GM23248 (cell line): ENCODE results near the gene SPAG17. TPM values are rescaled to one million over a fixed set of nuclear protein-coding genes. Genes with fewer than 3 reads are reported as not detected.
A peak's percentile ranks its signal among the peaks of the same experiment; 100 is the strongest.

Source experiments
- DNase-seq: peaks from one replicate; pipeline ENCODE4 v3.0.0-alpha.2; 2015
- H2AFZ ChIP-seq: fragments of 200-600 bp; sonication (generic); 2 replicates; pipeline ENCODE4 v1.6.1; 2016; ENCODE audit warnings: antibody characterized with exemption
- H3F3A ChIP-seq: fragments of 200-600 bp; sonication (generic); 2 replicates; pipeline ENCODE4 v1.6.1; 2016; ENCODE audit warnings: mild to moderate bottlenecking, antibody characterized with exemption, mixed run types; ENCODE audit not compliant: insufficient read depth
- H3K27ac ChIP-seq: fragments of 200-600 bp; sonication (generic); 2 replicates; pipeline ENCODE4 v1.5.1; 2016; ENCODE audit warnings: mild to moderate bottlenecking
- H3K27me3 ChIP-seq: fragments of 200-600 bp; sonication (generic); replicated peaks from 2 replicates; pipeline ENCODE4 v1.6.1; 2016; ENCODE audit warnings: mild to moderate bottlenecking; ENCODE audit not compliant: insufficient read depth
- H3K36me3 ChIP-seq: fragments of 200-600 bp; sonication (generic); 2 replicates; pipeline ENCODE4 v1.6.1; 2016; ENCODE audit warnings: low read depth, mild to moderate bottlenecking
- H3K4me1 ChIP-seq: fragments of 200-600 bp; sonication (generic); 2 replicates; pipeline ENCODE4 v1.6.1; 2016; ENCODE audit warnings: mild to moderate bottlenecking; ENCODE audit not compliant: insufficient read depth
- H3K4me2 ChIP-seq: fragments of 200-600 bp; sonication (generic); one replicate; pipeline ENCODE4 v1.6.1; 2016; ENCODE audit warnings: mild to moderate bottlenecking; ENCODE audit not compliant: unreplicated experiment
- H3K4me3 ChIP-seq: fragments of 200-600 bp; sonication (generic); 2 replicates; pipeline ENCODE4 v1.5.1; 2016; ENCODE audit warnings: mild to moderate bottlenecking
- H3K79me2 ChIP-seq: fragments of 200-600 bp; sonication (generic); 2 replicates; pipeline ENCODE4 v1.6.1; 2016; ENCODE audit warnings: mild to moderate bottlenecking; ENCODE audit not compliant: insufficient read depth
- H3K9ac ChIP-seq: fragments of 200-600 bp; sonication (generic); 2 replicates; pipeline ENCODE4 v1.6.1; 2016; ENCODE audit warnings: mild to moderate bottlenecking
- H3K9me2 ChIP-seq: fragments of 200-600 bp; sonication (generic); 2 replicates; pipeline ENCODE4 v1.6.1; 2016; ENCODE audit warnings: mixed run types, mild to moderate bottlenecking, moderate library complexity; ENCODE audit not compliant: insufficient read depth
- H3K9me3 ChIP-seq: fragments of 200-600 bp; sonication (generic); one replicate; pipeline ENCODE4 v1.6.1; 2017; ENCODE audit warnings: low read depth
- H4K20me1 ChIP-seq: fragments of 200-600 bp; sonication (generic); 2 replicates; pipeline ENCODE4 v1.6.0; 2016; ENCODE audit not compliant: insufficient read depth
- EZH2 ChIP-seq: fragments of 200-600 bp; sonication (generic); IDR thresholded peaks from 2 replicates; pipeline ENCODE4 v1.6.1; 2018; ENCODE audit warnings: antibody characterized with exemption, mild to moderate bottlenecking; ENCODE audit not compliant: insufficient read depth, poor library complexity, severe bottlenecking
- EZH2phosphoT487 ChIP-seq: fragments of 200-600 bp; sonication (generic); IDR thresholded peaks from 2 replicates; pipeline ENCODE4 v1.6.1; 2018; ENCODE audit warnings: antibody characterized with exemption, moderate library complexity, mild to moderate bottlenecking, low read depth; ENCODE audit not compliant: insufficient read depth
- WGBS, 2 experiments: methylation state at CpG; one replicate each; pipeline ENCODE4 v1.1.6; 2015 to 2017; ENCODE audit warnings: low lambda C conversion rate in 2 of 2, low coverage in 1 of 2; ENCODE audit errors: missing lambda C conversion rate in 2 of 2; 5-methylcytosine and 5-hydroxymethylcytosine counted together
- in situ Hi-C: fragments of 300-500 bp; cut with MboI; formaldehyde crosslinking; loops from 2 replicates; pipeline ENCODE4 v1.15.0; 2020
- polyA plus RNA-seq: library from polyadenylated mRNA; unstranded; fragments of >200 nt; fragmentation: Nextera tagmentation; extraction: Ambion mirVana; gene quantifications from 2 replicates; pipeline ENCODE4 v1.2.1, GENCODE V29; 2016
- total RNA-seq: library from RNA; depleted of rRNA; stranded (reverse); fragments of >200 nt; shearing (Covaris generic); gene quantifications from 2 replicates; pipeline ENCODE4 v1.2.3, GENCODE V29; 2014

SPAG17 gene
- total and polyA plus RNA-seq, 2 experiments from 2014 or later, result 0.15 TPM; not detected in 1

DNA sequence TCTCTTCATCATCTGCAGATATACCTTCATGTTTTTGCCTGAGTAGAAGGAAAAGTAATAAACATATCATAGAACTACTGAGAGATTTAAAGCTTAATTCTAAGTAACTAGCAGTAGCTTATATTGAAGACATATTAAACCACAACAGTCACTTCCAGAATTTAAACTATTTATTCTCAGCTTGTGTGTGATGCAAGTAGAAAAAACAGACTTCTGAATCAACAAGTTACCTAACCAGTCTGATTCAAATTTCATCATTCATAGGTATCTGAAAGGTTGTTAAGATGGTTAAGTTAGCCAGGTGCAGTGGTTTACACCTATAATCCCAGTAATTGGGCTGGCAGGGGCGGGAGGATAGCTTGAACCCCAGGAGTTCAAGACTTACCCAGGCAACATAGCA, 41.9 kb downstream of the SPAG17 start:
- peak; percentile 28 for DNase-seq
- no peaks in the 10 kb centered on the region for H4K20me1 ChIP-seq
- H3K79me2 ChIP-seq, result no peaks in the 10 kb centered on the region

DNA sequence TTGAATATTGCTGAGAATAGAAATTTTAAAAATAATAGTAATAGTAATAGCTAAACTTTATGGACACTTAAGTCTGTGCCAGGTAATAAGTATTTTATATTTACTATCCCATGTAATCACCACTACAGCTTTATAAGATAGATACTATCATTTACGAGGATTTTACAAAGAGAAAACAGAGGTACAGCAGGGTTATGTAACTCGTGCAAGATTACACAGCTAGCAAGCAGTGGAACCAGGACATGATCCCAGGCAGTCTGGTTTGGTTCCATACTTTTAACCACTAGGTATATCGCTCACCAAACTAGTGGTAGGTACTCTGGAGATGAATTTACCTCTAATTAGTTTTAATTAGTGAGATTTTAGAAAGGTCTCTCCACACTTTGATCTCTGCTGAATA, 42.5 kb downstream of the SPAG17 start:
- WGBS, 2 experiments, result 91 to 94% methylated on average over 3 of the region's 3 CpGs
- no peak overlapping the region for H3K9ac ChIP-seq
- H3K4me1 ChIP-seq, result peaks cover 42% of the 10 kb centered on the region

More for the DNA sequence above, 41.9 kb downstream of the SPAG17 start:
- Histone ChIP-seq H3K27ac (no peak overlapping the region), H2AFZ (no peak overlapping the region), H3K4me2 (no peak overlapping the region), H3K9me3 (no peaks in the 10 kb centered on the region), H3K4me1 (peaks cover 42% of the 10 kb centered on the region), H3K9me2 (no peaks in the 10 kb centered on the region), H3F3A (peaks cover 23% of the 10 kb centered on the region), H3K4me3 (no peak overlapping the region), H3K27me3 (no peaks in the 10 kb centered on the region), H3K36me3 (no peaks in the 10 kb centered on the region), H3K9ac (no peak overlapping the region)
- TF ChIP-seq EZH2, result no peak
- no peak for TF ChIP-seq EZH2phosphoT487
- WGBS, 2 experiments, result 94 to 95% methylated on average over 1 of the region's 1 CpG
- in situ Hi-C loops, result no loop called here

DNA sequence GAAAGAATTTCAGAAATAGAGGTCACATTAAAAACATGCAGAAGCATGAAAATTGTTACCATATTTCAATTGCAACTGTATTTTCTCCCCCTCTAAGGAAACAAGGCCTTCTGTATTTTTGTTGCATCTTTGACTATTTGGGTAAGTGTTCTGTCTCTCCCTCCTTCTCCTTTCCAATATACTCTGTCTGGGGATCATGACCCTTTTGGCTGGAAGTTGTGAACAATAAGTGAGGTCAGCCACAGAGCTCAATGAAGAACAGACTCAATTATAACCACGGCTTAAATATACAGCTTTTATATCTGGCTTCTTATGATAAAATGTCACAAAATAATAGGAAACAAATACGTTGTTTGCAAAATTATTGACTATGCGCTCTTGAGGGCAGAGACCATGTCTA, 47.1 kb downstream of the SPAG17 start:
- H3K9me3 ChIP-seq, result no peaks in the 10 kb centered on the region
- H3K4me2 ChIP-seq, result peak overlapping the region; percentile 77
- no peak for DNase-seq
- no peak overlapping the region for H3K27ac ChIP-seq
- TF ChIP-seq EZH2, result no peak
- TF ChIP-seq EZH2phosphoT487, result no peak
- in situ Hi-C loops, result no loop called here
- no peaks in the 10 kb centered on the region for H3K9me2 ChIP-seq
- WGBS, 2 experiments, result 53 to 54% methylated on average over 3 of the region's 3 CpGs
- no peaks in the 10 kb centered on the region for H3K27me3 ChIP-seq
- H3K4me1 ChIP-seq, result peaks cover 39% of the 10 kb centered on the region
- no peaks in the 10 kb centered on the region for H4K20me1 ChIP-seq
- no peaks in the 10 kb centered on the region for H3K79me2 ChIP-seq
- H2AFZ ChIP-seq, result peak overlapping the region; percentile 41; the same call in 1 of the 2 replicates
- H3F3A ChIP-seq, result peaks cover 38% of the 10 kb centered on the region
- no peaks in the 10 kb centered on the region for H3K36me3 ChIP-seq
- H3K4me3 ChIP-seq, result no peak overlapping the region
- H3K9ac ChIP-seq, result no peak overlapping the region

More for the DNA sequence above, 42.5 kb downstream of the SPAG17 start:
- H2AFZ ChIP-seq, result no peak overlapping the region
- no peak for TF ChIP-seq EZH2
- no peak for TF ChIP-seq EZH2phosphoT487
- H4K20me1 ChIP-seq, result no peaks in the 10 kb centered on the region
- H3K4me3 ChIP-seq, result no peak overlapping the region
- no peaks in the 10 kb centered on the region for H3K79me2 ChIP-seq
- in situ Hi-C loops, result no loop called here
- H3K9me2 ChIP-seq, result no peaks in the 10 kb centered on the region
- H3K27ac ChIP-seq, result no peak overlapping the region
- peaks cover 23% of the 10 kb centered on the region for H3F3A ChIP-seq
- DNase-seq, result no peak
- no peak overlapping the region for H3K4me2 ChIP-seq
- H3K27me3 ChIP-seq, result no peaks in the 10 kb centered on the region
- H3K36me3 ChIP-seq, result no peaks in the 10 kb centered on the region
- H3K9me3 ChIP-seq, result no peaks in the 10 kb centered on the region

DNA sequence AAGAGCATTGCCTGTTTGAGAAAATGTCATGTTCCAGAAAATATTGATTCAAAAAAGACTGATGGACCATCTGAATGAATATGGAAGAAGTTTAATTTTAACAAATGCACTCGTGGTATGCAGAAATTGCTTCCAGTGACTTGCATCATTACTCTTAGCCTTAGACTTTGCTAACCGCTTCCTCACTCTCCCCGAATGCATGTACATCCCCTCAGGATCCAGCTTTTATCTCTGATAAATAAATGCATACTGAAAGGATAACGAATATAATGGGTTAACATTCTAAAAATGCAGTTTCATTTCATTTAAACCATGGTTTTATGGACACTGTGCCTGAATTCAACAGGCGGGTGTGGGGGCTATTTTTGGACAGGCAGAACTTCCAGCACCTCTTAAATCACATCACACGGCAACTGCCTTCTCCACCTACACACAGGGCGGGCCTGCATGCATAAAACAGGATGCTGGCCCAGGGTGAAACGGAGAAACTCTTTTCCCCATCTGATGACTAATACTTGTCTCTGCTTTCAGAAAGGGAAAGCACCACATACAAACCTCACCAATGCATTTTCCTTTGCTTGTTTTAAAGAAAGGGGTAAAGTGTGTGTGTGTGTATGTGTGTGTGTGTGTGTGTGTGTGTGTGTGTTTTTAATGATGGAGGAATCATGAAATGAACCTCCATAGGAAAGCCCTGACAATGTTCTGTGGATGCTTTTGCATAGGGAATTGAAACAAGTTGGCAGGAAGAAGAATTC, 48.7 kb downstream of the SPAG17 start:
- DNase-seq, result peak; percentile 96
- Histone ChIP-seq H3K27me3 (no peaks in the 10 kb centered on the region), H2AFZ (0 out of 2 replicates have a peak overlapping the region, but pooled peaks have one; percentile 0), H3K9me2 (no peaks in the 10 kb centered on the region), H3K4me2 (peak overlapping the region; percentile 77), H3K36me3 (no peaks in the 10 kb centered on the region), H3K79me2 (no peaks in the 10 kb centered on the region), H3K4me3 (peak overlapping the region; percentile 58), H3K4me1 (peaks cover 38% of the 10 kb centered on the region), H3K9me3 (no peaks in the 10 kb centered on the region), H4K20me1 (no peaks in the 10 kb centered on the region), H3K9ac (peak overlapping the region; percentile 56), H3K27ac (peak overlapping the region; percentile 79), H3F3A (peaks cover 38% of the 10 kb centered on the region)
- WGBS, 2 experiments, result 1 to 3% methylated on average over 8 of the region's 8 CpGs
- TF ChIP-seq EZH2phosphoT487, result no peak
- TF ChIP-seq EZH2, result no peak
- in situ Hi-C loops, result no loop called here
